ENCODE measurements around the gene EIF1. TPM values are rescaled to one million over a fixed set of nuclear protein-coding genes. Genes with fewer than 3 reads are reported as not detected.

EIF1 gene

DNA sequence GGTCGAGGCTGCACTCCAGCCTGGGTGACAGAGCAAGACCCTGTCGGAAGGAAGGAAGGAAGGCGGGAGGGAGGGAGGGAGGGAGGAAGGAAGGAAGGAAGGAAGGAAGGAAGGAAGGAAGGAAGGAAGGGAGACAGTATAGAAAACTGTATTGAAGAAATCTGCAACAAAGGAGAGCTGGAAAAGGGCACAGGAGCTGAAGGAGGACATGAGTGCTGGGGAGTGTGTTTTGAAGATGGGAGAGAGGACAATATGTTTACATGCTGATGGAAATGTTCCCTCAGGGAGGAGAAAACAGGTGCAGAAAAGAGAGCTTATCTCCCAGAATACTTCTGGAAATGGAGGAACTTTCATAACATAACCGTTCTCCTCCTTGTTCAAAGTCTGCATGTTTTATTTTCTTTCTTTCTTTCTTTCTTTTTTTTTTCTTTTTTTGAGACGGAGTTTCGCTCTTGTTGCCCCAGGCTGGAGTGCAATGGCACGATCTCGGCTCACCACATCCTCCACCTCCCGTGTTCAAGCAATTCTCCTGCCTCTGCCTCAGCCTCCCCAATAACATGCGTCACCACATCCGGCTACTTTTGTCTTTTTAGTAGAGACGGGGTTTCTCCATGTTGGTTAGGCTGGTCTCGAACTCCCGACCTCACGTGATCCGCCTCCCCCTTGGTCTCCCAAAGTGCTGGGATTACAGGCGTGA lies 48.4 kb downstream of the EIF1 start:
- Histone ChIP-seq H3K36me3 (ENCODE audit: insufficient read depth, low read length) (no peaks in the 10 kb centered on the region), H3K4me1 (ENCODE audit: control insufficient read depth, insufficient read depth, low read length) (peaks cover 19% of the 10 kb centered on the region), H3K4me3 (ENCODE audit: low read length) (no peak overlapping the region), H3K9ac (ENCODE audit: low read depth, low read length) (no peak overlapping the region), H3K27me3 (ENCODE audit: control insufficient read depth, insufficient read depth, low read length) (peaks cover 50% of the 10 kb centered on the region), H3K9me3 (replicated peaks; ENCODE audit: low read length) (no peaks in the 10 kb centered on the region), H3K4me2 (ENCODE audit: low read length) (no peak overlapping the region)

DNA sequence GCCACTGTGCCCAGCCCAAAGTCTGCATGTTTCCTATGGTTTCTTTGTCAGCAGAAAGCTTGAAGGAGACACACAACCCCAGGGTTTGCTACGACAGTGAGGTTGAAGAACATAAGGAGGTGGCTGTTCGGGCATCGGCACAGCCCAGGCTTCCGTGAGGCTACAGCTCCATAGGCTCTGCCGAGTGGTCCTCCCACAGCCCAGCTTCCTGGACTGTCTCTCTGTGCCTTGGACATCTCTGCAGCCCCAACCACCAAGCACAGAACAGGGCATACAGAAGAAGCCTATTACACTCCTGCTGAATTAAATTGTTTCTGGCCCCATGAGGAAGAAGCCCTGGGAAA lies 49.0 kb downstream of the EIF1 start:
- Histone ChIP-seq H3K9me3 (replicated peaks; ENCODE audit: low read length) (no peaks in the 10 kb centered on the region), H3K4me1 (ENCODE audit: control insufficient read depth, insufficient read depth, low read length) (peaks cover 19% of the 10 kb centered on the region), H3K4me2 (ENCODE audit: low read length) (no peak overlapping the region), H3K27me3 (ENCODE audit: control insufficient read depth, insufficient read depth, low read length) (peaks cover 45% of the 10 kb centered on the region), H3K4me3 (ENCODE audit: low read length) (no peak overlapping the region), H3K36me3 (ENCODE audit: insufficient read depth, low read length) (no peaks in the 10 kb centered on the region), H3K9ac (ENCODE audit: low read depth, low read length) (no peak overlapping the region)

DNA sequence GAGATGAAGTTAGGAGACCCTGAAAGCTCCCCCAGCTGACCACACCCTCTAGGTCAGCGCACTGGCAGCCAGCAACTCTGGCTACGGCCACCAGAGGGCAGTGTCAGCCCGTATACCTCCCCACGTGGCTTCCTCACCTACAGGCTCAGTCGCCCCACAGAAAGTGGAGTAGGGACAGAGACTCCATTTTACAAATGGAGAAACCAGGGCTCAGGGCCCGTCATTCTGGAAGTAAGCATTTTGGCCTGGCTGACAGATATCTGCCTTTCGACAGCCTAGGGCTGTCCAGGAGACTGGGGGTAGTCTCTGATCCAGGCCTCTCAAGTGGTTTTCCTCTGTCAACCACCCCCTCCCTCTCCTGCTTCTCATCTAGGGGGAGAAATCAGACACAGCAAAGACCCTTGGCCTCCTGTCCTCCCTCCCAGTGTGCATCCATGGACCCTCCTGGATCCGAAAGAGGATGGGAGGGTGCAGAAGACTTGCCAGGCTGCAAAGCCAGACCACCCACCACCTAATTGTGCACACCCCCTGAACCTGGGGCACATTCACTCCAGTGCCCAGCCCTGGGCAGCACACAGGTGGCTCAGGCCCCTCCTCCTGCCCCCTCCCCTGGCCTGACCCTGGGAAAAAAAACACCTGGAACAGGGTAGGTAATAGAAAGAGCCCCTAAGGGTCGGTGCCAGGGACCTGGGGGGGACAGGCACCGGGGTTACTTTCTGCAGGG lies 49.6 kb downstream of the EIF1 start:
- H3K9ac ChIP-seq (ENCODE audit: low read depth, low read length), result no peak overlapping the region
- H3K27me3 ChIP-seq (ENCODE audit: control insufficient read depth, insufficient read depth, low read length), result peaks cover 42% of the 10 kb centered on the region
- H3K4me2 ChIP-seq (ENCODE audit: low read length), result no peak overlapping the region
- H3K36me3 ChIP-seq (ENCODE audit: insufficient read depth, low read length), result no peaks in the 10 kb centered on the region
- no peak overlapping the region for H3K4me3 ChIP-seq (ENCODE audit: low read length)
- H3K4me1 ChIP-seq (ENCODE audit: control insufficient read depth, insufficient read depth, low read length), result peaks cover 19% of the 10 kb centered on the region
- no peaks in the 10 kb centered on the region for H3K9me3 ChIP-seq (replicated peaks; ENCODE audit: low read length)

DNA sequence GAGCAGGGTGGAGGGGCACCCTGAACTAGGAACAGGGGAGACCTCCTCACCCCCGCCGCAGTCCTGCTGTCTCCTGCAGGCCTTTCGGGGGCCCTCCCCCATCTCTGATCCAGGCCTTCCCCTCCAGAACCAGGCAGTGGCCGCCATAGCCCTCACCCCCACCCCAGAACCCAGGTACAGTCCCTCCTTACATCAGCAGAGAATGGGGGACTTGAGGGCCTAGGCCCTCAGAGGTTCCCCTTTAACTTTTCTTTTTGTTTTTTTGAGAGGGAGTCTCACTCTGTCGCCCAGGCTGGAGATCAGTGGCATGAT lies 50.1 kb downstream of the EIF1 start:
- no peak overlapping the region for H3K4me2 ChIP-seq (ENCODE audit: low read length)
- no peaks in the 10 kb centered on the region for H3K9me3 ChIP-seq (replicated peaks; ENCODE audit: low read length)
- H3K36me3 ChIP-seq (ENCODE audit: insufficient read depth, low read length), result no peaks in the 10 kb centered on the region
- no peak overlapping the region for H3K9ac ChIP-seq (ENCODE audit: low read depth, low read length)
- H3K27me3 ChIP-seq (ENCODE audit: control insufficient read depth, insufficient read depth, low read length), result peaks cover 44% of the 10 kb centered on the region
- no peak overlapping the region for H3K4me3 ChIP-seq (ENCODE audit: low read length)
- peaks cover 19% of the 10 kb centered on the region for H3K4me1 ChIP-seq (ENCODE audit: control insufficient read depth, insufficient read depth, low read length)

DNA sequence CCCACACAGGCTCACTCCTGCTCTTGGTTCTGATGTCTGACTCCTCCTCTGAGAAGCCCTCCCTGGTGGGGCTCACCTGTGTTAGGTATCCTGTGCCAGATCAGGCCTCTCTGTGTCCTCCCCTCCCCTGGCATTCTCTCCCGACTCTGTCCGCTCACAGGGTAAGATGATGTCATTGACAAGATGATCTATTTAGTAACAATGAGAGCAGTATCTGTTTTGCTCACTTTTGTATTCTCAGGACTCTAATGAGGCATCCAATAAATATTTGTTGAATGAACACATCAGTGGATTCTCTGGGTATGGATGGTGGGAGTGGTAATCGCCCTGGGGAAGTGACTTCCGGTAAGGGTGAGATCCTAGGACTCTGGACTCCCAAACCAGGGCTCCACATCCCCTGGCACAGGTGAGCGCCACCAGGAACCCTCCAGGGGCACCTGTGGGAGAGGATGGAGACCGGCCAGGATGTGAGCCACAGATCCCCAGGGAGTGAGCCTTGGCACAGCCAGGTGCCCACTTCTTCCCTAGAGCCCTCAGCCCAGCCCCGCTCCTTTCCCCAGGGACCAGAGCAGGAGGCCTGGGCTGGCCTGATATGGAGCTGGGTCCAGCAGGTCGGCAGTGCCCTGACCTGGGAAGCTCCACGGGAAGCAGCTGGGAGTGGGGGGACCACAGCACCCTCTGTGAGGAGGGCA lies 51.1 kb downstream of the EIF1 start:
- Histone ChIP-seq H3K9me3 (replicated peaks; ENCODE audit: low read length) (no peaks in the 10 kb centered on the region), H3K27me3 (ENCODE audit: control insufficient read depth, insufficient read depth, low read length) (peaks cover 35% of the 10 kb centered on the region), H3K4me2 (ENCODE audit: low read length) (no peak overlapping the region), H3K4me1 (ENCODE audit: control insufficient read depth, insufficient read depth, low read length) (peaks cover 9% of the 10 kb centered on the region), H3K36me3 (ENCODE audit: insufficient read depth, low read length) (no peaks in the 10 kb centered on the region), H3K9ac (ENCODE audit: low read depth, low read length) (no peak overlapping the region), H3K4me3 (ENCODE audit: low read length) (no peak overlapping the region)

DNA sequence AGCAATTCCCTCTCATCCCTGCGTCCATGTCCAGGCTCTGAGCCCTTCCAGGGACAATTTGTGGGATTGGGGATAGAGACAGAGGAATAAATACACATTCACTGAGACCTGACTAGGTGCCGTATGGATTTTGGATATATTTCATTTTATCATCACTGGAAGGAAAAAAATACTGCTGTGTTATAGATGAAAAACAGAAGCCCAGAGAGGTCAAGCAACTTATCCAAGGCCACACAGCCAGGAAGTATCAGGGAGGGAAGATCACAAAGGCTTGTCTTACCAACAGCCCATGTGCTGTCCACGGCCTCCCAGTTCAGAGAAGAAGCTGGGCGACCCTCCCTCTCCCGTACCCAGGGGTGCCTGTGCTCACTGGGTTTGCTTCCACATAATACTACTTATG lies 51.8 kb downstream of the EIF1 start:
- H3K4me1 ChIP-seq (ENCODE audit: control insufficient read depth, insufficient read depth, low read length), result peaks cover 7% of the 10 kb centered on the region
- no peaks in the 10 kb centered on the region for H3K36me3 ChIP-seq (ENCODE audit: insufficient read depth, low read length)
- H3K9me3 ChIP-seq (replicated peaks; ENCODE audit: low read length), result no peaks in the 10 kb centered on the region
- H3K4me2 ChIP-seq (ENCODE audit: low read length), result no peak overlapping the region
- H3K9ac ChIP-seq (ENCODE audit: low read depth, low read length), result no peak overlapping the region
- H3K4me3 ChIP-seq (ENCODE audit: low read length), result no peak overlapping the region
- H3K27me3 ChIP-seq (ENCODE audit: control insufficient read depth, insufficient read depth, low read length), result peaks cover 28% of the 10 kb centered on the region

DNA sequence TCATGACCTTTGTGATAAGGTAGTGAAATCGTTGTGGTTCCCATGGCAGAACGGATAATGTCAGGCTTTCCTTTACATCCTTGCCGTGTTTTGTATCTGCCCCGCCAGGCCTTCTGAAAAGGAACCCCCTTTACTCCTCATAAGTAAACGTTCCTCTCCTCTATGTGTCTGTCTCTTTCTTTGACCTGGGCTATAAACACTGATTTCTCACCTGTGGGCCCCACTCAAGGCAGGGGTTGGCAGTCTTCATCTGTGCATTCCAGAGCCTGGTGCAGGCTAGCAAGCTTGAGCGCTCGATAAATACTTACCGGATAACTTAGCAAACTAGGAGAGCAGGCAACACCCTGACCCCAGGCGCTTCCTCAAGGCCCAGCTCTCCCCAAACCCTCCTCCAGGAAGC lies 53.0 kb downstream of the EIF1 start:
- Histone ChIP-seq H3K9ac (ENCODE audit: low read depth, low read length) (no peak overlapping the region), H3K4me2 (ENCODE audit: low read length) (no peak overlapping the region), H3K9me3 (replicated peaks; ENCODE audit: low read length) (no peaks in the 10 kb centered on the region), H3K4me1 (ENCODE audit: control insufficient read depth, insufficient read depth, low read length) (peaks cover 7% of the 10 kb centered on the region), H3K4me3 (ENCODE audit: low read length) (no peak overlapping the region), H3K27me3 (ENCODE audit: control insufficient read depth, insufficient read depth, low read length) (peaks cover 23% of the 10 kb centered on the region), H3K36me3 (ENCODE audit: insufficient read depth, low read length) (no peaks in the 10 kb centered on the region)

Small RNA genes lying within 50 kb of the gene (small RNA-seq; reads per million reads assigned to genes)
- gene RN7SL399P (not detected), gene RNA5SP442 (not detected)

Measured in skeletal muscle satellite cell (primary cell).